ENCODE measurements around the gene NID1.

The NID1 gene

GRCh38 chr1:235955777-235956176 is 109.1 kb downstream of the NID1 start:
- DNase-seq (ENCODE audit: low spot score), result no peak

GRCh38 chr1:235954306-235955283 is 110.3 kb downstream of the NID1 start:
- no peak for DNase-seq (ENCODE audit: low spot score)

DNA sequence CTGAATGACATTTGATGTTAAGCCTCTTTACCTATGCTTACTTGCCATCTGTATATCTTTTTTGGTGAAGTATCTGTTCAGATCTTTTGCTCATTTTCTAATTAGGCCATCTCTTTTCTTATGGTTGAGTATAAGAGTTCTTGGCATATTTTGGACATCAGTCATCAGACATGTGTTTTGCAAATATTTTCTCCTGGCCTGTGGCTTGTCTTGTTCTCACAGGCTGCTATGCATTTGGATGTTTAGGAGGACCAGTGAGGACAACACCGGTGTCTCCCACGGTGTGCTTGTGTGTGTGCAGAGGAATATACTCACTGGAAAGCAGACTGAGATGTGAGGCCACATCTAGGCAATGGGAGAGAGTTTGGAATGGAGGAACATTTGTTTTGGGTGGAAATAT is 111.1 kb downstream of the NID1 start:
- peak; percentile 80 for DNase-seq (ENCODE audit: low spot score)

GRCh38 chr1:235952950-235953615 is 111.8 kb downstream of the NID1 start:
- DNase-seq (ENCODE audit: low spot score), result no peak

DNA sequence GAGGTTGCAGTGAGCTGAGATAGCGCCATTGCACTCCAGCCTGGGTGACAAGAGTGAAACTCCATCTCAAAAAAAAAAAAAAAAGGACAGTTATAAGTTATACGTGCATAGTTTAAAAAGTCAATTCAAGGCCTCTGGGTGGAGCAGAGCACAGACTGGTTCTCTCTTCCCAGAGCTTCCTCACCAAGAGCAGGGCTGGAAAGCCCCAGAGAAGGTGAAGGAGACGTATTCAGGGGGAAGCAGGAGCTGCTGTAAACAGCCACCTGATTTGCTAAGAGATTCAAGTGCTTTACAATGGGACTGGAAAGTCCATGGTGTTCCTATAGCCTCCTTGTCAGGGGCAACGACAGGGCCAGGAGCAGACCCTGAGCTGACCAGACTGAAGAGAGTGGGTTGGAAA is 113.2 kb downstream of the NID1 start:
- no peak for DNase-seq (ENCODE audit: low spot score)

- no peak for DNase-seq (ENCODE audit: low spot score)
These were observed 114.6 kb downstream of the NID1 start for GRCh38 chr1:235950318-235950717.

GRCh38 chr1:235948774-235949427 is 116.0 kb downstream of the NID1 start:
- no peak for DNase-seq (ENCODE audit: low spot score)

GRCh38 chr1:235947989-235948388 is 116.9 kb downstream of the NID1 start:
- DNase-seq (ENCODE audit: low spot score), result no peak

GRCh38 chr1:235946571-235946981 is 118.3 kb downstream of the NID1 start:
- peak; percentile 27 for DNase-seq (ENCODE audit: low spot score)

DNA sequence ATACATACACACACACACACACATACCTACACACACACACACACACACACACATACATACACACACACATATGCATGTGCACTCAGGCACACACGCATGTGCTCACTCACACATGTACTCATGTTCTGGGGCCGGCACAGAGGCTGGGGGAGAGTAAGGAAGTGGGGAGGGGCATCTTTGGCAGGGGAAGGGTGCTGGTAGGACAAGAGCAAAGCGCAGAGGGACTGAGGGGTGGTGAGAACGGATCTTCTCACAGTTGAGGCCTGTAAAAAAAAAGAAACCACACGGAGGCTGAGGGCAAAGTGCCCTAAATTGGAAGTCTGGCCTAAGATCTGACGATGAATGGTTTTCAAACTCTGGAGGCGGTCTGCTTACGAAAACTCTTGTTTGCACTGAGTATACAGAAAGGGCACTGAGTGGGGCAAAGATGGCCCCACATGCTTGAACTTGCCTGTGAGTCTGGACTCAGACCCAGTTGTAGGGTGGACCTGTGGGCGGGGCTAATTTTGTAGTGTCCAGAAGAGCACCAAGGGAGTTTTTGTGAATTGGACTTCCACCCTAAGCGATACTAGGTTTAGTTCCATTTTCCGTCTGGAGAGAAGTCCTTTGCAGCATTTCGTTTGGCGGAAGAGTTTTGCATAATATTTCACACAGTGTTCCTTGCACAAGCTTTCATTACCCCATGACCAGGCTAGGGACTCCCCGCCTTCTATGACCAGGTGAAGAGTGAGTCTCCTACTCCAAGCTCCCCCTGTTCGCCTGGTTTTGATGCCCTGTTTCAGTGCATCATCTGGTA is 118.9 kb downstream of the NID1 start:
- no peak for DNase-seq (ENCODE audit: low spot score)

DNA sequence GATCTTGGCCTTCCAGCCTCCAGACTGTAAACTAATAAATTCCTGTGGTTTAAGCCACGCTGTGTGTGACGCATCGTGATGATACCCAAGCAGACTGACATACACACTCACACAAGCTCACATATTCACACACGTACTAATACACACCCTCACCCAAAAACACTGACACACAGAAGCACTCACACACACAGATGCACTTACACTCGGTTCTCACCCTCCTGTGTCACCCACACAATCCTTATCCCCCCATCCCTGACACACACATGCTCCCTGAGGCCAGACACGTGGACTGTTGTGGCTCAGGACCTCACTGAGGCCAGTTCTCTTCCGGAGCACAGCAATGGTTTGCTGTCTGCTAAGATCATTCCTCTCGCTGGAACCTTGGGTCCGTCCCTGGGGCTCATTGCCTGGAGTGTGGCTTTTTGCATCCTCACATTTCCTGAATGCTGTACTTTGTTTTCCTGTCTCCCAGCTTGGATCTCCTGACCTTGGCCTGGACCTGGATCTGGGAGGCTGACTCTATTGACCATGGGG is 121.2 kb downstream of the NID1 start:
- DNase-seq (ENCODE audit: low spot score), result peak; percentile 78

GRCh38 chr1:235942979-235943575 is 121.8 kb downstream of the NID1 start:
- DNase-seq (ENCODE audit: low spot score), result no peak

GRCh38 chr1:235942625-235942934 is 122.3 kb downstream of the NID1 start:
- no peak for DNase-seq (ENCODE audit: low spot score)

GRCh38 chr1:235941876-235942624 is 122.8 kb downstream of the NID1 start:
- peak; percentile 41 for DNase-seq (ENCODE audit: low spot score)

DNA sequence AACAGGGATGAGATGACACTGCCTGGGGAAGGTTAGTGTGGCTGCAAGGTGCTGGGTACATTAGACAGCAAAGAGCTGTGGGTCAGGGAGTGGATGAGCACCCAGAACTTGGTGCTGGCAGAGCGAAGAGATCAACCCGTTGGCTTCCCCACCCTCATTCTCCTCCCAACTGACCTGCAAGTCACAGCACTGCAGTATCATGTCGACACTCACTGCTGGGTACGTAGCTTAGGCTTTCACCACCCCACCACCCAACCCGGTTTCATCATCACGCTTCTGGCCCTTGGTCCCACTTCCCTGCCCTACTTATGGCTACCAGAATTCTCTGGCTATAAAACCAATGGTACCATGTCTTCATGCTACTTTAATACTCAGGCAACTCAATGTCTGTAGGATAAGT is 124.6 kb downstream of the NID1 start:
- no peak for DNase-seq (ENCODE audit: low spot score)

- DNase-seq (ENCODE audit: low spot score), result no peak
These were observed 125.5 kb downstream of the NID1 start for GRCh38 chr1:235939480-235939775.

DNA sequence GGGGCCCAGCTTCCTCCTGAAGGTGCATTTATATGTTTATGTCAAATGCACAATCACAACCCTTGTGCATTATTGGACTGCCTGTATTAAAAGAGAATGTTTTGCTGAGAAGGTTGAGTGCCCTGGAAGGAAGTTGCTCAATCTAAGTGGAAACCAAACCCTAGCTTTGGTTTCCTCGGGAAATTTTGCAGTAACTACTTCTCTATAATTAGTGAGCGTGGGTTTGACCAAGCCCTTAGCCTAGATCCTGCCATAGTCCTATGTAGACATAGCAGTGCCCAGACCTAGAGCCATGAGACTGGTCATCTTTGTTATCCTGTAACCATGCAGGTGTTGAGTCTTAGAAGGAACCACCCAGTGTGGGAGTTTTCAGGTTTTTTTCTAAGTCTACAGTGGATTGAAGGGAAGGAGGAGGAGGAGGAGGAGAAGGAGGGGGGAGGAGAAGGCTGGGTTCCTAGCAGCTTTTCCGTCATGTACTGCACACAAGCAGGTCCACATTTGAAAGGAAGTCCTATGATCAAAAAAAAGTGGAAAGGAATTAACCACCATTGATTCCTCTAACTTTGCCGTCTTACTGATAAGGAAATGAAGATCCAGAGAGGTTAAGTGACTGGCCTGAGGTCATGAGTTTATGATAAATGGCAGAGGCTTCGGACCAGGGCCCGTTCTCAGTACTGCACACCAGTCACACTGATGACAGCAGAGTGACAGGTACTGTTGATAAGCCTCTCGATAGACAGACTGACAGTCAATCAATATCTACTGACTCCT is 126.0 kb downstream of the NID1 start:
- DNase-seq (ENCODE audit: low spot score), result no peak

DNA sequence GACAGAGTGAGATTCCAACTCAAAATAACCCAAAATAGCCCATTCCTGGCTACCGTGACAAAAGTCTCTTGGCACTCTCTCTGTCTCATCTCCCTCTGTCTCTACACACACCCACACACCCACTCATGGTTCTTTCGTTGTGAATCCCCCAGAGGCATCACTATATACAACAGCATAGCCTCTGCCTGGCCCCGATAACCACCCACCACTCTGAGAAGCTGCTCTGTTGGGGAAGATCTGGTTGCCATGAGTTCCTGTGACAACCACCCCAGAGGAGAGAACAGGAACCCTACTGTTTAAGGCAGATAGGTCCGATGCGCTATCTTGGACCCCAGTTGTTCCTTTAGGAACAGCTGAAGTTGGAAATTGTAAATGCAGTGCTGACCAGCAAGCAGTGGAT is 127.8 kb downstream of the NID1 start:
- DNase-seq (ENCODE audit: low spot score), result no peak

DNA sequence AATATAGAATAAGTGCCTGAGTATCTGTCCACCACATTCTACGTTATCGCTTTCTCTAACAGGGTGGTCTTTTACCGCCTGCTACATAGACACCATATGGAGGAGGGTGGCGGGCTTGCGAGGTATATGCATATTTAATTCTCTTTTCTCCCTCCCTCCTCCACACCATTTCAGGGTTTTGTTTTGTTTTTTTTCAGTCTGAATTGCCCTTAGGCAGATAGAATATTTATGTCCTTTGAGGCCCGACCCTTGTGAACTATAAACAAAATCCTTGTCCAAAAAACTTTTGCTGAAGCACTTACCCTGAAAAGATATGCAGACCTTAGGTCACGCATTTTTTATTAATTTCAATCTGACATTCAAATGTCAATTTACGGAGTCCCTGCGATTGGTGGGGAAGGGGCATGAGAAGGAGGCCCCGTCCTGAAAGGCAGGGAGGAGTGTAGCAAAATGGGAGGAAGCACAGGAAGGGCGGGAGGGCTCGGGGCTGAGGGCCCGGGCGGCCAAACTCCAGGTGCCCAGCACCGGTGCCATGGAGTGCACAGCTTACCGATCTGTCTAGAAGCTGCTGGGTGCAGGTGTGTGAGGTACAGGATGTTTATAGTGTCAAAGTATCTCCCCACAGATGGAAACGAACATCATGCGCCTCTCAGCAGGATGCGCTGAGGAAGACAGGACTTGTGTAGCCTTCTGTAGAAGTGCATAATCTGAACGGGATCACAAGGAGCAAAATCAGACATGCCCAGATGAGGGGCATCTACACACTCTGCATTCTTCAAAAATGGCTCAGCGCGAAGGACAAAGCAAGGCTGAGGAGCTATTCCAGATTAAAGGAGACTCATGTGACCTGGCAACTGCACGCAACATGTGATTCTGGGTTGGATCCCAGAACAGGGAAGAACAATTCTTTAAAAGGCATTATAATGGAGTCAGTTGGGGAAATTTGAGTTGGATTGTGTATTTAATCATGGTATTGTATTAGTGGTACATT is 129.4 kb downstream of the NID1 start:
- DNase-seq (ENCODE audit: low spot score), result no peak
